Inferior parietal cortex (tissue), 1 donor: ENCODE results near the gene ERMARD.

Experiments used
- DNase-seq: peaks from one replicate; pipeline ENCODE4 v3.0.0-alpha.2; 2016; ENCODE audit errors: extremely low spot score

The ERMARD gene

DNA sequence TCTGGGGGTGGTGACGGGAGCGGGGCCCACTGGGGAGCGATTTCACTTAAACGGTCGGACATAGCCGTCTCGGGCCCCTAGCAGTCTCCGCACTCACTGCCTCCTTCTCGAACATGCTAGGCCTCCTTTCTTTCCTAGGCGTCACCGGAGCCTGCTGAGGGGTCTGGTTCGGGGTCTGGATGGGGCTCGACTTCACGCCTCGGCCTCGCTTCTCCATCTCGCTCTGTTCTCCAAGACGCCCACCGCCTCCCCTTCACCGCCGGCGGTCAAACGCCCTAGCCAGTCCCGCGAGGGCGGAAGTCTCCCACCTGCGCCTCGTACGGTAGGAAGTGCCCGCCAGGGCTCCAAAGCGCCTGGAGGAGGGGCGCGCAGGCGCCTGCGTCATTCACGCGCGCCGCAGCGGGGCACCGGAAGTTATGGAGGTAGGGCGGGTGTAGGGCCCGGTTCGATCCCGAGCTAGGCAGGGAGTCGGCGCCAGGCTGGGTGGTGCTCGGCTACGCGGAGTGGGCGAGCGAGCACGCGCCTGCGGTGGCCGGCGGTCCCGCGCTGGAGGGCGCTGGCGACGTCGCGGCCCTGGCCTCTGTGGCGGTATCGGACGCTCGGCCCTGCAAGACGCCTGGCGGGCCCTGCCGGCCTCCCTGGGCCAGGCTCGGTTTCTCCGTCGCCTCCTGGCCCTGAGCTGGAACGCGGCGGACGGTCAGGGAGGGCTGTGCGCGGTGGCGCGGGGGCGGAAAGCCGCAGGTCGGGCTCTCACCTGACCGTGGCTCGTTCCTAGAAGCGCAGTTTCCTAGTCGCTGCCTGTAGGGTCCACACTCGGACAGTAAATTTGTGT is at the start of gene ERMARD, which contains the start of gene DYNLT2:
Gene ERMARD, plus strand, starts transcription at position 381 of the 832 bp plus-strand sequence. Its CDS starts 36 bp downstream, at position 417.
Gene DYNLT2, minus strand, starts transcription at position 331 of the 832 bp plus-strand sequence. Its CDS starts 114 bp downstream, at position 217.
- DNase-seq, result peak; percentile 94

DNA sequence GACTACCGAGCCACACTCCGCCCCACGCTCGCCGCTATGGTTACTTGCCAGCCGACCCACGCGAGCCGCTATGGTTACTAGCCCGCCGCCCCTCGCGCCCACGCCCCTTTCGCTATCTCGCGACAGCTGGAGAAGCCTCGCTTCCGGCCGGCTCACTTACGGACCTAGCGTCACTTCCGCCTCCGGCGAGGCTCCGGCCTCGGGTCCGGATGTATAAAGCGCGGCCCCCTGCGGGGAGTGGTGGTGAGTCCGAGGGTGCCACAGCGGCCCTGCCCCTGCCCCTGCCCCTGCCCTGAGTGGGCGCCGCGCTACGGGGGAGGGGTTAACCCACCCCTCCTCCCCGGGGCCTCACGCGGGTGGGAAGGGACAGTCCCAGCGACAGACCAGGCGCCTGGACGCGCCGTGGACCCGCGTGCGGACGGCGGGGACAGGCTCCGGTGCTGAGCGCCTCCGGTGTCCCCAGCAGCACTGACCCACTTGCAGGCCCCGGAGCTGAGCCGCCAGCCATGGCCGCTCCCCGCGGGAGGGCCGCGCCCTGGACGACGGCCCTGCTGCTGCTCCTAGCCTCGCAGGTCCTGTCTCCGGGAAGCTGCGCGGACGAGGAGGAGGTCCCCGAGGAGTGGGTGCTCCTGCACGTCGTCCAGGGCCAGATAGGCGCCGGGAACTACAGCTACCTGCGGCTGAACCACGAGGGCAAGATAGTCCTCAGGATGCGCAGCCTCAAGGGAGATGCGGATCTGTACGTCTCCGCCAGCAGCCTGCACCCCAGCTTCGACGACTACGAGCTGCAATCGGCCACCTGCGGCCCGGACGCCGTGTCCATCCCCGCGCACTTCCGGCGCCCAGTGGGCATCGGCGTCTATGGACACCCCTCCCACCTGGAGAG is 49.2 kb upstream of the ERMARD start, which contains the start of the genes C6orf120 and WDR27:
Gene C6orf120, plus strand, starts transcription at position 173 of the 886 bp plus-strand sequence. Its CDS starts 334 bp downstream, at position 507.
Gene WDR27, minus strand, starts transcription at position 76 of the 886 bp plus-strand sequence. CDS start 13,024 bp downstream, outside the sequence.
- DNase-seq, result peak; percentile 96

DNA sequence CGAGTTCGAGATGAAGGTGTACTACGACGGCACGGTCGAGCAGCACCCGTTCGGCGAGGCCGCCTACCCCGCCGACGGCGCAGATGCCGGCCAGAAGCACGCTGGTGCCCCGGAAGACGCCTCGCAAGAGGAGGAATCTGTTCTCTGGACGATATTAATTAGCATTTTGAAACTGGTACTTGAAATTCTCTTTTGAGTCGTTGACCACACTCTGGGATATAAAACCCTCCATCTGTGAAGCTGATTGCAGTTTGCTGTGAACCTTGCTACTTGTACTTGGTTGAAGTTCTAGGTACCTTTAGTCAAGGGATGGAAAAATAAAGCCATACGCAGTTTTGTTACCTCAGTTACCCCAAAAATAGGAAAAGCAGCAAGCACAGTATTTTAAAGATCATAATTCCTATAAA is 48.6 kb upstream of the ERMARD start:
- DNase-seq, result no peak

DNA sequence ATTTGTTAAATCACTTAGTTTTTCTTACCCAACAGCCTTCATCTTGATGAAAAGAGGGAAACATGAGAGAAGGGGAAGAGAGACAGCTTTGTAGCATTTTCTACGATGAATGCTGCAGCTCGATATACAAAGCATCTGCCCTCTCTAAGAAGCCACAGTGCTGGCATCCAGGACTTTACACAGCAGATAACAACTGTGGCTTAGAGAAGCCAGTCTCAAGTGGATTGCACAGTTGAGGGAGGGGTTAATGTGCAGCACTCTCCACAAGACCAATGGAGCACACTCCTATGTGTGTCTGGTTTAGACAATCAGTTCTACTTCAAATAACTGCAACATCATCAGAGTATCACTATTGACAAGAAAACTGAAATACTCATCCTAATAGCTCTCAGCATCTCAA is 43.6 kb upstream of the ERMARD start:
- no peak for DNase-seq

DNA sequence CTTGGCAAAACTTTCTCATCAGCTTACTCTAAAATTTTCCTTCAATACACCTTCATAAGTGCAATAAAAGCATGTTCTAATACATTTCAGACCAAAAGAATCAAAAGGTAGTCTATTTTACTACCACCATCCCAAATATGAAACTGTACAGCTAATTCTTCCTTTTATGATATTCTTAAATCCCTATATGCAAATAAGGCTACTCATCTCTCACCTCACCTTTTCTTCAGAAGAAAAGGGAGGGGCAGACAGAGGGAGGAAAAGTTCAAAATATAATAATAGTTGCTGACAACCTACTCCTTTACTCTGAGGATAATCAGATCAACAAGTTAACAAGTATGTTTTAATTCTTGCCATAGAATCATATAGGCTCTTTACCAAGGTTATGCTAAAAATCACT is 42.1 kb upstream of the ERMARD start:
- DNase-seq, result no peak

DNA sequence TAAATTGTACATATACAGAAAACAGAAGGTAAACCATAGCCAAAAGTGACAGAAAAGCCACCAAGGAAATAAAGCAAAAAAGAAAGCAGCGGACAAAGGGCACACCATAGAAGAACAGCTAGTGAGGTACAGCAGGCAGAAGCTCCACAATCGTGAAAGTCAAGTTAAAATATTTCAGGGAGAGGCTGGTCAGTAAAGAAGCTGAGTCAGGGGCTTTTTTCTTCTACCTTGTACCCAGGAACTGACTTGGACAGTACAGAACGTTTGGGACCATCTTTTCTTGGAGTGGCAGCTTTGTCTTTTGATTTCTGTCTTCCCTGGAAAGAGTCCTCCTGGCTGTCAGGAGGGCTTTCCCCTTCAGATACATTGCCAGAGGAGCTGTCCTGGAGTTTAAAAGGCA is 41.4 kb upstream of the ERMARD start:
- no peak for DNase-seq

DNA sequence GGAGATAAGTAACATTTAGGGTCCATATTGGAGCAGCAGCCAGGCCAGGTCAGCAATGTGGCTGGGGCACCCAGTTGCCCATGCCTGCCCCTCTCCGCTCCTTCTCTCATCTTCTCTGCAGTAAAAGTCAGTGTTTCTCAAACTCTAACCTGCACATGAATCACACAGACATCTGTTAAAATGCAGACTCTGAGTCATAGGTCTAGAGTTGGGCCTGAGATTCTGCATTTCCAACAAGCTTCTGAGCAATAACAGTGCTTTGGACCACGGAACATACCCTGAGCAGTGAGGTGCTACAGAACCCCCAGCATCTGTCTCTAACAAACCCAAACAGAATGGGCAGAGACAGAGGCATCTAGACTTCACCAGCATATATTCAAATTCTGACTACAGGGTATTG is 37.2 kb upstream of the ERMARD start:
- no peak for DNase-seq

DNA sequence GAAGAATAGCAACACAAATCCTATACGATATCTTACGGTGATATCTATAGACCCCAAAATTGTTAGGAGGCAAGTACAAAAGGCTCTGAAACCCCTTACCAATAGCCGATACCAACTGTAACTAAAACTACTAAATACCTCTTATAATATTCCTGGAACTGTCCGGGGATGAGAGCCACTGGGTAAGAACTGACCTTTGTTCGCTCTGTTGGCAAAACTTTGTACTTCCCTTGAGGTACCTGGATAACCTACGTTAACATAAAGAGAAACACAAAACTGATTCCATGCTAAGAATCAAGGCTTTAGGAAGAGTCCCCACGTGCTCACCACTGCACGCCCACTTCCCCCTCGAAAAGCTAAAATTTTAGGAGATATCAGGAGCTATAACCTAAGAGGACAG is 36.8 kb upstream of the ERMARD start:
- DNase-seq, result no peak

DNA sequence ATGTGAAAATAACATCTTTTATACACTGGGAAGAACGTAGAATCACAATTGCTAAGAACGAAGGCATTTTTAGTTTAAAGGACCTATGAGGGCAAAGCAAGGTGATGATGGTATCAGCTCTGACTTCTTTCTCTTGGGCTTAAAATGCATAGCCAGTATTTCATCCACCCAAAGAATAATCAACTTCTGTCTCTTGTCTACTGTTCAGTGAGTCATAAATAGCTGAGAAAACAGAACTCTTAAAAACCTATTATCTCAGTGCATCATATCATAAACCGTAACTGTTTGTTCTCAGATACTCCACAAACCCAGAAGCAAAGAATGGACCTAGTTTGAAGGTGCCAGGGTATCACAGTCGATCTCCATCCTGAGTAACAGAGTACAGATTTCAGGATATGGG is 32.3 kb upstream of the ERMARD start:
- no peak for DNase-seq

DNA sequence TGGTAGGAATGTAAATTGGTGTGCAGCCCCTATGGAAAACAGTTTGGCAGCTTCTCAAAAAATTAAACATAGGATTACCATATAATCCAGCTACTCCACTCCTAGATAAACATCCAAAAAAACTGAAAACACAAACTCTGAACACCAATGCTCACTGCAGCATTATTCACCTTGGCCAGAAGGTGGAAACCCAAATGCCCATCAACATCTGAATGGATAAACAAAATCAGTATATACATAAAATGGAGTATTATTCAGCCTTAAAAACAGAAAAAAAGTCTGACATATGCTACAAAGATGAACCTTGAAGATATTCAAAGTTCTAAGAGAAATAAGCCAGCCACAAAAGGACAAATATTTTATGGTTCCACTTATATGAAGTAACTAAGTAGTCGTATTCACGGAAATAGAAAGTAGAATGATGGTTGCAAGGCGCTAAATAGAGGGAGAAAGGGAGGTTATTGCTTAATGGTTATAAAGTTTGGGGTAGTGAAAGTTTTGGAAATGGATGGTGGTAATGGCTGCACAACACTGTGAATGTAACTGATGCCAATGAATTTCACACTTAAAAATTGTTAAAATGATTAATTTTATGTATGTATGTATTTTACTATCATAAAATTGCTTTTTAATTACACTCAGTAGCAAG is 31.1 kb upstream of the ERMARD start:
- no peak for DNase-seq

DNA sequence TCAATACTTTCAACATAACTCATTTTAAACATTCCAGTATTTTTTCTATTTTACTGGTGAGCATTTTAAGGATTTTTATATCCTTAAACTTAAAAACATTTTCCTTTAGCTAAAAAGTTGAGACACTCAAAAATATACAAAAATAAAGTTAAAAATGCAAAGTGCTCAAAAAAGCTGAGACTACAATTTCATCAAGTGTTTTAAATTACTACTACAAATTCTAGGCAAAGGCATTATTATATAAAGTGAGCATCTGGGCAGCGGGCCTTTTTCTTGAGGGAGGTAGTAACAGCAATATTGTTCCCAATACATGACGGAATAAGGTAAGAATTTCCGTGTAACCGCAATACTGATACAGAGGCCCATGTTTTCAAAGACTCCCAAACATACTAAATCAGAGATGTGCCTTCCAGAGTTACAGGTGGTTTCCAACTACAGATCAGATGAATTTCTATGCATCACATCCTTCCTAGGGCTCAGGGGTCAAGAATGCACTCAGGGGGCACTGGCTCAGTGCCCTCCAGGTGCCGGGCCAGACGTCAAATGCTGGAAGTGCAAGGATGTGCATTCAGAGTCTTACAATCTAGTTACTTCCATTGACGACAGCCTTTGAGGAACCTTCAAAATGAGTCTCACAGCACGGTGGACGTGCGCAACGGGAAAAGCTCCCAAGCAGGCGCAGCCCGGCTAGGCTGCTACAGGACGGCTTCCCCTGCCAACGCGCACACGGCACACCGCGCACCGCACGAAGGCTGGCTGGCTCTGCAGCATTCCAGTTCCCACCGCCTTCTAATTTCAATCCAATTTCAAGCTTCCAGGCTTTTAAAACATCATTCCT is 28.8 kb upstream of the ERMARD start:
- no peak for DNase-seq

DNA sequence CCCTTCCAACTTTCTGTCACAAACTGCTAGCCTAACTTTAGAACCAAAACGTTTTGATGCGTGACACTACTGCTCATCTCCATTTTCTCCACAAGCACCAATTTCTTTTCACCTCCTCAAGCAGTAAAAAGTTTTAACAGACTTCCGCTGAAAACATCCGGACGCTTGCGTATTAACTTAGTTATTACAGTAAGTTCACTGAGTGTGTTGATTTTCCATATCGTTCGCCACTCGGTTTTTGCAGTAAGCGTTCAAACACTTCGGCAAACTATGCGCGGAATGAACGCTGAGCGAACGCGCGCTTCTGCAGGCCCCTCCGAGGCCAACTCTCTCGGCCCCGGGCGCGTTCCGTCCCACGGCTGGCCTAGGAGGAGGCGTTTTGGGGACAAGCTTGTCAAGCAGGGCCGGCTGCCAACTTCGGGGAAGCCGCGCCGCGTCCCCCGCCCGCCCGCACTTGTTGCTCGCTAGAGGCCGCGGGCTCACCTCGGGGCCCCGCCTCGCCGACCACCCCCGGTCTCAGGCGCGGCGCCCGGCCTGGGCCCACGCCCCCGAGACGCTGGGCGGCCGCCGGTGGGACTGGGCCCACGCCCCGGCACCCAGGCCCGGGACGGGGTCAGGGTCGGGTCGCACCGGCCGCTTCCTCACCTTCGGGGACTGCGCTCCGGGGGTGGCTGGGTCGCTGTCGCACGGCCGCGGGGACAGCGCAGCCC is 28.1 kb upstream of the ERMARD start:
- DNase-seq, result peak; percentile 66

DNA sequence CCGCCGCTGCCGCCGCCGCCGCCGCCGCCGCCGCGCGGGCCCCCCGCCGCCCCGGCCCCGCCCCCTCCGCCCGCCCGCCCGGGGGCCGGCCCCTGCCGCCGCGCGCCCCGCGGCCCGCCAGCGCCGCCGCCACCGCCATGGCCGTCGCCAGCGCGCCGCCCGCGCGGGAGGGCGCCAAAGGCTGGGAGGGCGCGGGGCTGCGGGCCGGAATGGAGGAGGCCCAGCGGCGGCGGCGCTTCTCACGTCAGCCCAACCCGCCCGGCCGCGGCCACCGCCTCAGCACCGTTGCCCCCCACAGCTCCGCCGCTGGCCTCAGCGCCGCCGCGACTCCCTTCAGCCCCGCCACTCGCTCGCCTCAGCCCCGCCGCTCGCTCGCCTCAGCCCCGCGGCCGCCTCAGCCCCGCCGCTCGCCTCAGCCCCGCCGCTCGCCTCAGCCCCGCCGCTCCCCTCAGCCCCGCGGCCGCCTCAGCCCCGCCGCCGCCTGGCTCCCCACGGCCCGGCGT is 27.4 kb upstream of the ERMARD start:
- DNase-seq, result no peak

DNA sequence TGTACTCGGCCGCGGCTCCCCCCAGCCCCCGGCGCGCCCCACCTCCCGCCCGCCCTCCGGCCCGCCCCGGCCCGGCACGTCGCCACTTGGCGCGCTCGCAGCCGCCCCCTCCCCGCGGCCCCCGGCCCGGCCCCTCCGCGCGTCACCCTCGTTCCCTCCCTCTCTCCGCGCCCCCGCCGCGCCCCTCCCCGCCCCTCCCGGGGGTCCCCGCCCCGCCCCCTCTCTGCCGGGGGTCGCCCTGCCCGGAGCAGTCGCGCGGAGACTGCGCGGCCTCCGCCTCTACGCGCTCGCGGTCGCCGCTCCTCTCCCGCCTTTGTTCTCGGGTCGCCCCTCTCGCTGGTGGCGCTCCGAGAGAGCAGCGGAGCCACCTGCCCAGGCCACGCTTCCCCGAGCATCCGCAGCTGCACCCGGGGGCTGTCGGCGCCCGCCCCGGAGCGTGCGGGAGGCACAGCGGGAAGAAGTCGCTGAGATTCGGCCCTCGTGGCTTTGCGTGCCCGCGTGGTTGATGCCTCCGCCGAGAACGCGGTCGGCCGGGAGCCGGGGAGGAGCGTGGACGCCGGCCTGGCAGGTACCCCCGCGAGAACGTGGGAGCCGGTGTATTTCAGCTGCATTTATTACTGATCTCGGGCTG is 26.8 kb upstream of the ERMARD start, which contains the start of gene PHF10:
Gene PHF10, minus strand, starts transcription at position 7 of the 631 bp plus-strand sequence. CDS start 569 bp downstream, outside the sequence.
- peak; percentile 54 for DNase-seq

DNA sequence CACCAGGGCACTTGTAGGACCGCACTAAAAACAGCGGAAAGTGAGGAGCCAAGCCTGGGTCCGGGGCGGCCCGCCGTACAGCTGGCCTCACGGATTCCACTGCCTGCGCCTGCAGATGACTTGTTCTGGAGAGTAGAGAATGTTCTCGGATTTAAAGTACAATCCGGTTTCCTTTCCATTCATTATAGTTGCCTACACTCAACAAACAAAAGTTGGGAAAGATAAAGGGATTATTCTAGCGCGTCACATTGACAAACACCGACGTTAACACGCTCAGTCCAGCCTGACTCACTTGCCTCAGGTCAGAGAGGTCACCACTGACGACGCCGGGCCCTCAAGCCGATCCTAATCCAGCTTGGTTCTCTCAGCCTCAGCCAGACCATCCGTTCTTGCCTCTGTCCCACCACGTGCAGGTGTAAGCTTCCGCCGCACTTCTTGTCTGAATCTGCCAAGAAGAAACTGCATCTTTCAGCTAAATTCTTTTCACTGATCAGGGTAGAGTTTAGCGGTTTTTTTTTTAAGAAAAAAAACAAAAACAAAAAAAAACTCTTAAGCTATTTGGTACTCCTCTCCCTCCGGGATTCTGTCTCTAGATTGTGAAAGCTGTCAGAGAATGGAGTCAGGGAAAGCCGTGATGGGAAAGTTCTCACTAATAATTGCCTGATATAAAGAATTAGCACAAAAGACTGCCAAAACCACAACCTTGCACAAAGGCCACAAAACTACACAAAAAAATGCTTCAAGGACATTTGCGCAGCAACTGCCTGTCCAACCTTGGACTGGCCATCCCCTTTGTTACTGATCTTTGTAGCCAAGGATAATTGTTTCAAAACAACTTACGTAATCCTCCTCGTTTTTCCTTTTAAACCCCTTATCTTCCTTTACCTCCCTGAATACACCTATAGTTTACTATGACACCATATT is 26.0 kb upstream of the ERMARD start:
- DNase-seq, result peak; percentile 42

DNA sequence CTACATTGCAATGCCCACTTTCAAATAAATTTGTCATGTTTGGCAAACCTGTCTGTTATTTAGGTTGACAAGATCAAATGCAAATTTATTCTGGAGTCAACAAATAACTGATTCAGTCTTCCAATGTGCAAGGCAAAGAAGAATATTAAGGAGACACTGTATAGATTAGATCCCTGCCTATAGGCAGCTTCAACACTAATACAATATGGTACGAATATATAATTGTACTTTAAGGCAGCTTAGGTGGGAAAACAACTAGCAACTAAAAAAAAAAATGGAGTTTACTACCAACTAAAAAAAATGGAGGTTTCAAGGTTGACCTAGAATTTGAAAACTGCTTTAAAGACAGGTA is 25.4 kb upstream of the ERMARD start:
- DNase-seq, result no peak

DNA sequence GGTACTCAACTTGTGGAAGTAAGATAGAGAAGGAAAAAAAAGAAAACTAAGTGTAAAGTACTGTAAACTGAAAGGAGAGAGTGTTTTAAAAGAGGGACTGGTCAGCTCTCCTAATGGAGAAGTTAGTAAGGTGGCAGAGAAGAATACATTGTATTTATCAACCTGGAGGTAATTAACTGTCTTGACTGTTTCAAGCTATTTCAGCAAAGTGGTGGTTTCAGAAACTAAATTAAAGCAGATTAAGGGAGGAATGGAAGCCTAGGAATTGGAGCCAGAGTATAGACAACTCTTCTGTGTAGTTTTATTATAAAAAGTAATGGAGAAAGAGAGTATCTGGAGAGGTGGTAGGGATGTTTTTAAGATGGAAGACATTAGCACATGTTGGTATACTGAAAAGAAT is 24.5 kb upstream of the ERMARD start:
- no peak for DNase-seq

DNA sequence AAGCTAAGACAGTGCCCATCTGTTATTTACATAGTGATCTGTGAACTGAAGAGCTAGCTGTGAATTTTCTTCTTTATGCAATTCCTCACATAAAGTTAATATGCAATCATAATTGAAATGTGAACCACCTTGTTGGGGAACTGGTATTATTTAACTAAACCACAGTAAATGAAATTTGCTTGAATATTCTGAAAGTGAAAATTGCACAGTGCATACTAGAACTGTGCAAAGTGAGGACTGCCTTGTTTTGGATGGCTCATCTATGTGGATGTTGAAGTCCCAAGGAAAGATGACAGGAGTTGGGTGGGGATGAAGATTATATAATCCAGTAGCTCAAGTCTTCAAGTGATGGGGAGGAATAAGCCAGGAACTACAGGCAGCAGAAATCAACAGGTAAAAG is 21.5 kb upstream of the ERMARD start:
- DNase-seq, result no peak
